ENCODE results near the gene PIEZO2.

GRCh38 chr18:10916865-10917264 is 232.5 kb downstream of the PIEZO2 start:
- no peak for TF ChIP-seq POLR2A (IDR thresholded peaks at IDR 0.05)
- TF ChIP-seq, protein P1, sequence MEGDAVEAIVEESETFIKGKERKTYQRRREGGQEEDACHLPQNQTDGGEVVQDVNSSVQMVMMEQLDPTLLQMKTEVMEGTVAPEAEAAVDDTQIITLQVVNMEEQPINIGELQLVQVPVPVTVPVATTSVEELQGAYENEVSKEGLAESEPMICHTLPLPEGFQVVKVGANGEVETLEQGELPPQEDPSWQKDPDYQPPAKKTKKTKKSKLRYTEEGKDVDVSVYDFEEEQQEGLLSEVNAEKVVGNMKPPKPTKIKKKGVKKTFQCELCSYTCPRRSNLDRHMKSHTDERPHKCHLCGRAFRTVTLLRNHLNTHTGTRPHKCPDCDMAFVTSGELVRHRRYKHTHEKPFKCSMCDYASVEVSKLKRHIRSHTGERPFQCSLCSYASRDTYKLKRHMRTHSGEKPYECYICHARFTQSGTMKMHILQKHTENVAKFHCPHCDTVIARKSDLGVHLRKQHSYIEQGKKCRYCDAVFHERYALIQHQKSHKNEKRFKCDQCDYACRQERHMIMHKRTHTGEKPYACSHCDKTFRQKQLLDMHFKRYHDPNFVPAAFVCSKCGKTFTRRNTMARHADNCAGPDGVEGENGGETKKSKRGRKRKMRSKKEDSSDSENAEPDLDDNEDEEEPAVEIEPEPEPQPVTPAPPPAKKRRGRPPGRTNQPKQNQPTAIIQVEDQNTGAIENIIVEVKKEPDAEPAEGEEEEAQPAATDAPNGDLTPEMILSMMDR (IDR thresholded peaks at IDR 0.05), result no peak

Measured in esophagus squamous epithelium (tissue), 4 donors.